Measurements from ENCODE around the gene BOK.

DNA sequence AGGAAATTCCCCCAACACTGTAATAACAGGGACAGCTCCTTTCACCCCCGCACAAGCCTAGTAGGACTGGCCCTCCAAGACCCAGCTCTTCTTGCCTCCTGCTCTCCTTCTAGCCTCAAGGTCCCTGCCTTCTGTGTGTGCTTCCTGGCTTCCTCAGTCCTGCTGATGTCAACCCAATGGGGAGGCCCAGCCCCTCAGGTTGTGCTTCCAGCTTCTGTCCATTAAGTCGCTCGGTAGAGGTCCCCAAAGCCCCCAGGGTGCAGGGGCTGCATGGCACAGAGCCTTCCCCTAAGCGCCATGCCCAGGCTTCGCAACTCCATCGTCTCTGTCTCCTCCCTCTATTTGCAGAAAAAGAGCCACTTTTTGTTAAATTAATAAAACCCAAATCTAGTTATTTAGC lies 39.0 kb downstream of the BOK start:
- TF ChIP-seq POLR2AphosphoS5 (IDR thresholded peaks at IDR 0.05) (no peak), CTCF (IDR thresholded peaks at IDR 0.05) (no peak)

All from sigmoid colon (tissue), 4 donors.